Sigmoid colon (tissue), 3 donors: ENCODE data around the gene CD34.

Source experiments
- POLR2A ChIP-seq, 2 donors: fragments of 450-650 bp; IDR thresholded peaks; one replicate each; pipeline ENCODE4 v1.6.1; 2016; ENCODE audit warnings: antibody characterized with exemption in 2 of 2, mild to moderate bottlenecking in 2 of 2, moderate library complexity in 2 of 2
- TF ChIP-seq, protein P1 (sequence below), 4 experiments: fragments of 450-650 bp in 3 of 4; fragments of 200-600 bp in 1 of 4; IDR thresholded peaks; one replicate each; pipeline ENCODE4 v1.5.1; 2016 to 2019; ENCODE audit warnings: antibody characterized with exemption in 4 of 4, mild to moderate bottlenecking in 3 of 4, moderate library complexity in 2 of 4

DNA sequence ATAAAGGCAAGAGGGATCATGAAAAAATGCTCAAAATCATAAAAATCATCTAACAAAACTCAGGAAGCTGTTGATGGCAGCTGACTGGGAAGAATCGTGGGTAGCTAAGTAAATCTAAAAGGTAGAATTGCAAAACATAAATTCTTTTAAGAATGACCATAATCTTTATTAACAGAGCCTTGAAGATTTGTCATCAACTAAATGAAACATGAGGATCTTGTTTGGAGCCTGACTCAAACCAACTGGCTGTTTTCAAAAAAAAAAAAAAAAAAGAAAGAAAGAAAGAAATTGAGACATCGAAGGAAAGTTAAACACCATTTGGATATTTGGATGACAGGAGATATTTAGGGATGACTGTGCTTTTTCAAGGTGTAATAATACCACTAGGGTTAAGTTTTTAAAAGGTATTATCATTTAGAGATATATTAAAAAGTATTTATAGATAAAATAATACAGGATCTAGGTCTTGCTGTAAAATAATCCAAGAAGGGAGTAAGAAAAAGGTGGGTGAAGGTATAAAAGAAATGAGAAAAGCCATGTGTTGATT is 48.6 kb downstream of the CD34 start:
- TF ChIP-seq, protein P1, sequence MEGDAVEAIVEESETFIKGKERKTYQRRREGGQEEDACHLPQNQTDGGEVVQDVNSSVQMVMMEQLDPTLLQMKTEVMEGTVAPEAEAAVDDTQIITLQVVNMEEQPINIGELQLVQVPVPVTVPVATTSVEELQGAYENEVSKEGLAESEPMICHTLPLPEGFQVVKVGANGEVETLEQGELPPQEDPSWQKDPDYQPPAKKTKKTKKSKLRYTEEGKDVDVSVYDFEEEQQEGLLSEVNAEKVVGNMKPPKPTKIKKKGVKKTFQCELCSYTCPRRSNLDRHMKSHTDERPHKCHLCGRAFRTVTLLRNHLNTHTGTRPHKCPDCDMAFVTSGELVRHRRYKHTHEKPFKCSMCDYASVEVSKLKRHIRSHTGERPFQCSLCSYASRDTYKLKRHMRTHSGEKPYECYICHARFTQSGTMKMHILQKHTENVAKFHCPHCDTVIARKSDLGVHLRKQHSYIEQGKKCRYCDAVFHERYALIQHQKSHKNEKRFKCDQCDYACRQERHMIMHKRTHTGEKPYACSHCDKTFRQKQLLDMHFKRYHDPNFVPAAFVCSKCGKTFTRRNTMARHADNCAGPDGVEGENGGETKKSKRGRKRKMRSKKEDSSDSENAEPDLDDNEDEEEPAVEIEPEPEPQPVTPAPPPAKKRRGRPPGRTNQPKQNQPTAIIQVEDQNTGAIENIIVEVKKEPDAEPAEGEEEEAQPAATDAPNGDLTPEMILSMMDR (IDR thresholded peaks at IDR 0.05), result no peak
- no peak for TF ChIP-seq POLR2A (IDR thresholded peaks at IDR 0.05)
